GM12878 (cell line): ENCODE results near the gene GPR75.

Source experiments
- POLR2A ChIP-seq: IDR thresholded peaks from 2 replicates; pipeline ENCODE4 v1.6.1; 2011; ENCODE audit warnings: low read depth, mild to moderate bottlenecking, low read length
- RB1 ChIP-seq: fragments of 450-650 bp; formaldehyde crosslinking; IDR thresholded peaks from 2 replicates; pipeline ENCODE4 v1.6.1; 2017; ENCODE audit warnings: mild to moderate bottlenecking, borderline replicate concordance
- RCOR1 ChIP-seq: conservative IDR thresholded peaks from 2 replicates; pipeline ENCODE4 v1.6.1; 2012; ENCODE audit warnings: low read depth, low read length, improper control_type of control experiment
- TF ChIP-seq, protein P1 (sequence below), 3 experiments: IDR thresholded peaks in 2 of 3; conservative IDR thresholded peaks in 1 of 3; 2 replicates each; pipeline ENCODE4 v1.5.1; 2011; ENCODE audit warnings: low read depth in 3 of 3, low read length in 3 of 3, mild to moderate bottlenecking in 3 of 3, control low read depth in 2 of 3, moderate library complexity in 2 of 3, inconsistent platforms in 1 of 3, mixed read lengths in 1 of 3; ENCODE audit not compliant: control insufficient read depth in 2 of 3, insufficient read depth in 1 of 3; ENCODE audit errors: extremely low read depth in 1 of 3

DNA sequence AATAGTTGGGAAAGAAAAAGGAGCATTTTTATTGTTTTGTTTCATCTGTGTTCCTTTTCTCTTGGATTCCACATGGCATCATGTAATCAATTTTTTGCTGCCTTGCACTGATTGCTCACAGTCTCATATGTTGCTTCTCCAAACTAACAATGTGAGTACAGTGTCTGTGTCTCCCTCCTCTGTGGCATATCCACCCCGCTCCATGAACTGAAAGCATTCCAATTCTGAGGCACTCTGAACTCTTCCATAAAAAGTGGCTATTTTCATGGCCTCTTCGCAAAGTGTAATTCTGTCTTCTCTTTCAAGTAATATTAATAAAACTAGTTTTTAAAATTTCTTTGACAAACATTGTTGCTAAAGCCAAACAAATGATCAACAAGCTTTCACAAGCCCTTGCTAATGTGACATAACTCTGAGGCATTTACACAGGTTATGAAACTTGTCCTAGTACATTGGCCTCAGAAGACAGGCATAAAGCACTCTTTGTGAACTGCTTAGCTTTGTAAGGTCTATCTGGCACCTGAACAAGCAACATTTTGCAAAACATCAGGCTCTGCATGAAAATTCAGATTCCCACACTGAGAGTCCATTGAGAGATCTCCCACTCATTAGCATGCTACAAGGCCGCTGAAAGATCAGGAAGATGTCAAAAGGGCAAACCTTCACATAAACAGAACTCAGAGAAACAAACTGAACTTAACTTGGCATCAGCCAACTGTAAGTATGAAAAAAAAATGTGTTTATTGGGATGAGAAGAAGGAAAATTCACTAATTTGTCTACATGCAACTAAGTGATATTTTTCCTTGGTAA, 33.0 kb downstream of the GPR75 start:
- TF ChIP-seq RB1 (no peak), RCOR1 (no peak), POLR2A (no peak)
- TF ChIP-seq, protein P1, sequence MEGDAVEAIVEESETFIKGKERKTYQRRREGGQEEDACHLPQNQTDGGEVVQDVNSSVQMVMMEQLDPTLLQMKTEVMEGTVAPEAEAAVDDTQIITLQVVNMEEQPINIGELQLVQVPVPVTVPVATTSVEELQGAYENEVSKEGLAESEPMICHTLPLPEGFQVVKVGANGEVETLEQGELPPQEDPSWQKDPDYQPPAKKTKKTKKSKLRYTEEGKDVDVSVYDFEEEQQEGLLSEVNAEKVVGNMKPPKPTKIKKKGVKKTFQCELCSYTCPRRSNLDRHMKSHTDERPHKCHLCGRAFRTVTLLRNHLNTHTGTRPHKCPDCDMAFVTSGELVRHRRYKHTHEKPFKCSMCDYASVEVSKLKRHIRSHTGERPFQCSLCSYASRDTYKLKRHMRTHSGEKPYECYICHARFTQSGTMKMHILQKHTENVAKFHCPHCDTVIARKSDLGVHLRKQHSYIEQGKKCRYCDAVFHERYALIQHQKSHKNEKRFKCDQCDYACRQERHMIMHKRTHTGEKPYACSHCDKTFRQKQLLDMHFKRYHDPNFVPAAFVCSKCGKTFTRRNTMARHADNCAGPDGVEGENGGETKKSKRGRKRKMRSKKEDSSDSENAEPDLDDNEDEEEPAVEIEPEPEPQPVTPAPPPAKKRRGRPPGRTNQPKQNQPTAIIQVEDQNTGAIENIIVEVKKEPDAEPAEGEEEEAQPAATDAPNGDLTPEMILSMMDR (IDR thresholded peaks at IDR 0.05 in 2 of 3, conservative IDR thresholded peaks at IDR 0.05 in 1 of 3; ENCODE audit: control insufficient read depth in 2 of 3, extremely low read depth in 1 of 3, insufficient read depth in 1 of 3, low read depth in 3 of 3, low read length in 3 of 3) = no peak
